Muscle of leg (tissue), 11 donors: ENCODE data around the gene C7orf25. TPM values are rescaled to one million over a fixed set of nuclear protein-coding genes. Genes with fewer than 3 reads are reported as not detected.

ENCODE experiments used
- DNase-seq: peaks from one replicate; pipeline ENCODE4 v3.0.0; 2013
- H3K27ac ChIP-seq: one replicate; pipeline ENCODE4 v1.5.1; 2013; ENCODE audit warnings: mild to moderate bottlenecking, low read length, control low read depth
- H3K27me3 ChIP-seq: one replicate; pipeline ENCODE4 v1.6.1; 2013; ENCODE audit warnings: low read length; ENCODE audit not compliant: control insufficient read depth, insufficient read depth
- H3K36me3 ChIP-seq: one replicate; pipeline ENCODE4 v1.6.1; 2013; ENCODE audit warnings: low read length; ENCODE audit not compliant: control insufficient read depth, insufficient read depth
- H3K4me1 ChIP-seq: one replicate; pipeline ENCODE4 v1.6.1; 2013; ENCODE audit warnings: low read length; ENCODE audit not compliant: control insufficient read depth, insufficient read depth
- H3K4me3 ChIP-seq: one replicate; pipeline ENCODE4 v1.5.1; 2013; ENCODE audit warnings: low read length, control low read depth
- H3K9me3 ChIP-seq: replicated peaks from 2 replicates; pipeline ENCODE4 v1.6.1; 2013; ENCODE audit warnings: low read depth, low read length; ENCODE audit not compliant: control insufficient read depth
- WGBS: methylation state at CpG from one replicate; pipeline ENCODE4 v1.1.5; 2013; ENCODE audit warnings: missing lambda C conversion rate; ENCODE audit not compliant: insufficient coverage; 5-methylcytosine and 5-hydroxymethylcytosine counted together
- polyA plus RNA-seq, 8 donors: library from polyadenylated mRNA; unstranded; fragments of 120-200 nt; gene quantifications; one replicate each; pipeline versions ENCODE4 v1.2.1 to v1.2.3, GENCODE V29; 2013; ENCODE audit warnings: inconsistent platforms in 1 of 8, low replicate concordance in 1 of 8; ENCODE audit not compliant: insufficient read length in 8 of 8, insufficient read depth in 1 of 8
- total RNA-seq: library from RNA; stranded (reverse); fragments of 120-200 nt; gene quantifications from one replicate; pipeline ENCODE4 v1.2.4, GENCODE V29; 2013

The C7orf25 gene
- total and polyA plus RNA-seq, 9 donors = 1.2 to 2.2 (median 1.7) TPM

- Histone ChIP-seq H3K36me3 (peaks cover 13% of the 10 kb centered on the region), H3K4me1 (peaks cover 15% of the 10 kb centered on the region), H3K4me3 (peak overlapping the region; percentile 62), H3K27ac (no peak overlapping the region), H3K9me3 (no peaks in the 10 kb centered on the region), H3K27me3 (no peaks in the 10 kb centered on the region)
- WGBS = no CpG with 5 or more reads among the region's 5 CpGs
- DNase-seq = no peak
Observed at GRCh38 chr7:42930889-42931288, 19.0 kb upstream of the C7orf25 start.

- no peaks in the 10 kb centered on the region for H3K27me3 ChIP-seq
- no peak overlapping the region for H3K27ac ChIP-seq
- H3K36me3 ChIP-seq = peaks cover 16% of the 10 kb centered on the region
- peaks cover 15% of the 10 kb centered on the region for H3K4me1 ChIP-seq
- H3K4me3 ChIP-seq = no peak overlapping the region
- WGBS = 65% methylated on average over 3 of the region's 3 CpGs
- no peaks in the 10 kb centered on the region for H3K9me3 ChIP-seq
- no peak for DNase-seq
Observed at GRCh38 chr7:42929449-42929848, 17.6 kb upstream of the C7orf25 start.

GRCh38 chr7:42928754-42929153, 16.9 kb upstream of the C7orf25 start:
- WGBS = 71% methylated on average over 1 of the region's 3 CpGs
- H3K4me3 ChIP-seq = no peak overlapping the region
- peaks cover 14% of the 10 kb centered on the region for H3K4me1 ChIP-seq

DNA sequence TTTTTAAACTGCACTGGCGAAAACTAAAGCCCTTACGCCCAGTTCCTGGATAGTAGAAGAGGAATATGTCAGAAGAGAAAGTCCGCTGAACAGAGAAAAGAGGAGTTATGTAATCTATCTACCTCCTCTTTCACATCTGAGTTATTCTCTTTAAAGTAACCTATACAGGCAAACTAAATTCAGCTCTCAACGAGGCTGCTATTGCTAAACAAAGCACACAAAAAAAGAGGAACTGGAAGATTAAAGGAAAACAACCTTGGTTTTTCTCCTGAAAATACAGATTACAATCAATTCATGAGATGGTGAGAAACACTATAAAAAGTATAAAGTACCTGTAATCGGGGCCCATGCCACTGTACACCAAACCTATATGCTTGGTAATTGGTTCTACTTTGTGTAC, 14.3 kb upstream of the C7orf25 start:
- H3K4me1 ChIP-seq = peaks cover 6% of the 10 kb centered on the region
- H3K36me3 ChIP-seq = peaks cover 20% of the 10 kb centered on the region
- WGBS = no CpG with 5 or more reads among the region's 5 CpGs
- no peak overlapping the region for H3K27ac ChIP-seq
- no peaks in the 10 kb centered on the region for H3K9me3 ChIP-seq
- DNase-seq = no peak
- no peaks in the 10 kb centered on the region for H3K27me3 ChIP-seq
- H3K4me3 ChIP-seq = no peak overlapping the region

More at GRCh38 chr7:42928754-42929153, 16.9 kb upstream of the C7orf25 start:
- DNase-seq = no peak
- Histone ChIP-seq H3K27me3 (no peaks in the 10 kb centered on the region), H3K27ac (no peak overlapping the region), H3K9me3 (no peaks in the 10 kb centered on the region), H3K36me3 (peaks cover 18% of the 10 kb centered on the region)

GRCh38 chr7:42925630-42926029, 13.8 kb upstream of the C7orf25 start:
- Histone ChIP-seq H3K9me3 (no peaks in the 10 kb centered on the region), H3K27me3 (no peaks in the 10 kb centered on the region), H3K27ac (no peak overlapping the region), H3K4me1 (peaks cover 6% of the 10 kb centered on the region), H3K4me3 (no peak overlapping the region), H3K36me3 (peaks cover 23% of the 10 kb centered on the region)
- DNase-seq = no peak
- no CpG with 5 or more reads among the region's 1 CpG for WGBS

DNA sequence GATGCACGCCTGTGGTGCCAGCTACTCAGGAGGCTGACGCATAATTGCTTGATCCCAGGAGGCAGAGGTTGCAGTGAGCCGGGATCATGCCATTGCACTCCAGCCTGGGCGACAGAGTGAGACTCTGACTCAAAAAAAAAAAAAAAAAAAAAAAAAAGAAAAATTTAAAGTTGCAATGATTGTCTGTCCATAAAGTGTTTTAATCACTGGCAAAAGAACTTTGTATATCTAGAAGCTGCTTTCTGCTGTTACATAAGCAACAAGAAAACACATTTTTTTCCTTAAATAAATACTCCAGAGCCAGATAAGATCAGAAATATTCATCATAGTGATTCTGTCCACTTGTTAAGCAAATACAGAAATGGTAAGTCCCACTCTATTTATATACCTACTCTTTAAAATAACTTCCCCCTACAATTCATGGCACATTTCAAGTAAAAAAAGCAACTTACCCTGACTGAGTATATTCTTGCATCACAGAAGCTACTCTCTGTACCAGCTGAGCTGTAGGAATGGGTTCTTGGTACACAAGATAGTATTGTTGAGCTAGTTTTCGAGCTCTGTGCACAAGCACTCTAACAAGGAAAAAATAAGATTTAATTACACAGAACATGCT, 12.5 kb upstream of the C7orf25 start:
- Histone ChIP-seq H3K27me3 (no peaks in the 10 kb centered on the region), H3K27ac (no peak overlapping the region), H3K4me3 (no peak overlapping the region), H3K36me3 (peaks cover 27% of the 10 kb centered on the region), H3K4me1 (no peaks in the 10 kb centered on the region), H3K9me3 (no peaks in the 10 kb centered on the region)
- WGBS = 100% methylated on average over 3 of the region's 5 CpGs
- DNase-seq = no peak

- DNase-seq = no peak
- no peak overlapping the region for H3K4me3 ChIP-seq
- H3K9me3 ChIP-seq = no peaks in the 10 kb centered on the region
- no CpG with 5 or more reads among the region's 3 CpGs for WGBS
- peaks cover 36% of the 10 kb centered on the region for H3K36me3 ChIP-seq
- no peaks in the 10 kb centered on the region for H3K27me3 ChIP-seq
- H3K27ac ChIP-seq = no peak overlapping the region
- no peaks in the 10 kb centered on the region for H3K4me1 ChIP-seq
Observed at GRCh38 chr7:42922017-42922753, 10.3 kb upstream of the C7orf25 start.

DNA sequence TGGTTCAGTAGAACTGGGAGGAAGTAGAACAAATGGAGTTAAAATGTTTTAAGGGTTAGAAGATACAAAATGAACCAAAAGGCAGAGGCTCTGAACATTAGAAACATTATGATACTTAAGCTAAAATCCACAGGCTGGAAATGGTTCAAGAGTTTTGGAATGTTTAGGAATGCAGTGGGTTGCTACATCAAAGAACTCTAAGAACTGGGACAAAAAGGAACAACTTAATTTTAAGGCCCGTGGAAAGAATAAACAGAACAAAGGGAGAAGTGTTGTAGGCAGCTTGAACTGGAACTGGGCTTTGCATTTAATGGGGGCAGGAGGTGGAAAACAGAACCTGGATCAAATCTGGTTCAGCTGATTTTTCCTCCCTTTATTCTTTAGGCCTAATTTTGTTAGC, 3.5 kb upstream of the C7orf25 start:
- Histone ChIP-seq H3K4me3 (no peak overlapping the region), H3K9me3 (no peaks in the 10 kb centered on the region), H3K4me1 (peaks cover 9% of the 10 kb centered on the region), H3K27ac (no peak overlapping the region), H3K27me3 (no peaks in the 10 kb centered on the region), H3K36me3 (peaks cover 22% of the 10 kb centered on the region)
- 78% methylated on average over 1 of the region's 1 CpG for WGBS
- no peak for DNase-seq

DNA sequence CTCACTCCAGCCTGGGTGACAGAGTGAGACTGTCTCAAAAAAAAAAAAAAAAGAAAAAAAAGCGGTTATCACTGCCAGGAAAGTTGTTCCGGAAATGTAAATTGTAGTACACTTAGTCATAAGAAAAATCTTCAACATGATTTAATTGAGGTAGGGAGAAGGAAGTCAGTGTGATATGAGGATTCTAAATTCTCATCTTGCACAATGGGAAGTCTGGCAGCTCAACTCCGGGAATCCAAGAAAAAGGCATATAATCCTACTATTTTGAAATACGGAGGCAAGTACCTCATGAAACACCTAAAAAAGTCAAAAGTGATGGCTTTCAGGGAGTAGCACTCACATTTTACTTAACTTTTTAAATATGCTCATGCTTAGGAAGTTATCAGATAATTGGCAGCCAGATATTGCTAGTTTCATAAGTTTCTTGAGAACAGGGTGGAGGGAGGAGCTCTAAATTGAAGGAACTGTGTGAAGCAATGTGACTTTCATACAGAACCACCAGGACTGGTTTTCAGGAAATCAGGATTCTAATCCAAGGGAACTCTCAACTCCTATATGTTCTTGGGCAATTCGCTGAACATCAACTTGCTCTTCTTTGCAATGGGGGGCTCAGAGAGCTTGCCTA, 2.7 kb upstream of the C7orf25 start:
- no CpG with 5 or more reads among the region's 5 CpGs for WGBS
- Histone ChIP-seq H3K4me3 (no peak overlapping the region), H3K27me3 (no peaks in the 10 kb centered on the region)

DNA sequence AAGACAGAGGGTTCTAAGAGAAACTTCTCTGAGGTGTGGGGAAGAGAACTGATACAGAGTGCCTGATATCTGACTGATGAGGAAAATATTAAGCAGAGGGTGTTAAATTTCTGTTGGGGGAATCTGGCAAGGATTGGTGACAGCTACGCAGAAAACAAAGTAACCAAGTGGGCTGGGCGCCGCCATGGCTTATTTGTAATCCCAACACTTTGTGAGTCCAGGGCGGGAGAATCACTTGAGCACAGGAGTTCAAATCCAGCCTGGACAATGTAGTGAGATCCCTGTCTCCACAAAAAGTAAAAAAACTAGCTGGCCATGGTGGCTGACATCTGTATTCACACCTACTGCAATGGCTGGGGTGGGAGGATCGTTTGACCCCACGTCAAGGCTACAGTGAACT, 2.1 kb upstream of the C7orf25 start:
- Histone ChIP-seq H3K27ac (no peak overlapping the region), H3K4me3 (no peak overlapping the region), H3K36me3 (peaks cover 21% of the 10 kb centered on the region), H3K4me1 (peaks cover 9% of the 10 kb centered on the region), H3K9me3 (no peaks in the 10 kb centered on the region), H3K27me3 (no peaks in the 10 kb centered on the region)
- 75% methylated on average over 4 of the region's 6 CpGs for WGBS
- no peak for DNase-seq

More for the DNA sequence above, 2.7 kb upstream of the C7orf25 start:
- H3K36me3 ChIP-seq = peaks cover 22% of the 10 kb centered on the region
- no peak overlapping the region for H3K27ac ChIP-seq
- DNase-seq = no peak
- H3K4me1 ChIP-seq = peaks cover 9% of the 10 kb centered on the region
- H3K9me3 ChIP-seq = no peaks in the 10 kb centered on the region
